Esophagus squamous epithelium (tissue), 4 donors: ENCODE measurements around the gene SLC34A2.

ENCODE experiments used
- CTCF ChIP-seq, 6 experiments: fragments of 450-650 bp in 4 of 6; fragments of 200-600 bp in 2 of 6; sonication (generic) in 2 of 6; IDR thresholded peaks; one replicate each; pipeline ENCODE4 v1.5.1; 2016 to 2019; ENCODE audit warnings: antibody characterized with exemption in 6 of 6, mild to moderate bottlenecking in 4 of 6, moderate library complexity in 4 of 6
- POLR2A ChIP-seq, 4 donors: fragments of 450-650 bp; IDR thresholded peaks; one replicate each; pipeline ENCODE4 v1.6.1; 2017; ENCODE audit warnings: antibody characterized with exemption in 4 of 4, mild to moderate bottlenecking in 4 of 4, moderate library complexity in 3 of 4

- TF ChIP-seq CTCF (IDR thresholded peaks at IDR 0.05) (no peak), POLR2A (IDR thresholded peaks at IDR 0.05) (no peak)
These were observed 17.4 kb upstream of the SLC34A2 start for GRCh38 chr4:25638221-25638601.
